Measurements from ENCODE around the gene PPARA. TPM values are rescaled to one million over a fixed set of nuclear protein-coding genes. Genes with fewer than 3 reads are reported as not detected.

The PPARA gene
- total and polyA plus RNA-seq, 9 of the 15 experiments (the other 6 are each of a cell fraction or from before 2014, with no cell fraction given): 0.64 to 5.3 (median 3.5) TPM

- TF ChIP-seq USF2 (CRISPR knock-in tag; IDR thresholded peaks at IDR 0.05): peak; percentile 38
- TF ChIP-seq, protein P1, sequence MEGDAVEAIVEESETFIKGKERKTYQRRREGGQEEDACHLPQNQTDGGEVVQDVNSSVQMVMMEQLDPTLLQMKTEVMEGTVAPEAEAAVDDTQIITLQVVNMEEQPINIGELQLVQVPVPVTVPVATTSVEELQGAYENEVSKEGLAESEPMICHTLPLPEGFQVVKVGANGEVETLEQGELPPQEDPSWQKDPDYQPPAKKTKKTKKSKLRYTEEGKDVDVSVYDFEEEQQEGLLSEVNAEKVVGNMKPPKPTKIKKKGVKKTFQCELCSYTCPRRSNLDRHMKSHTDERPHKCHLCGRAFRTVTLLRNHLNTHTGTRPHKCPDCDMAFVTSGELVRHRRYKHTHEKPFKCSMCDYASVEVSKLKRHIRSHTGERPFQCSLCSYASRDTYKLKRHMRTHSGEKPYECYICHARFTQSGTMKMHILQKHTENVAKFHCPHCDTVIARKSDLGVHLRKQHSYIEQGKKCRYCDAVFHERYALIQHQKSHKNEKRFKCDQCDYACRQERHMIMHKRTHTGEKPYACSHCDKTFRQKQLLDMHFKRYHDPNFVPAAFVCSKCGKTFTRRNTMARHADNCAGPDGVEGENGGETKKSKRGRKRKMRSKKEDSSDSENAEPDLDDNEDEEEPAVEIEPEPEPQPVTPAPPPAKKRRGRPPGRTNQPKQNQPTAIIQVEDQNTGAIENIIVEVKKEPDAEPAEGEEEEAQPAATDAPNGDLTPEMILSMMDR (IDR thresholded peaks at IDR 0.05 in 2 of 3, conservative IDR thresholded peaks at IDR 0.05 in 1 of 3; ENCODE audit: insufficient read depth in 2 of 3, low read depth in 1 of 3, low read length in 3 of 3): peak in 2 of 3 experiments; percentile 19 to 30; a peak in 1 of 6 replicates
- TF ChIP-seq KDM4B (IDR thresholded peaks at IDR 0.05; ENCODE audit: borderline replicate concordance in 2 of 2, low read depth in 1 of 2): no peak
- TF ChIP-seq, protein P2, sequence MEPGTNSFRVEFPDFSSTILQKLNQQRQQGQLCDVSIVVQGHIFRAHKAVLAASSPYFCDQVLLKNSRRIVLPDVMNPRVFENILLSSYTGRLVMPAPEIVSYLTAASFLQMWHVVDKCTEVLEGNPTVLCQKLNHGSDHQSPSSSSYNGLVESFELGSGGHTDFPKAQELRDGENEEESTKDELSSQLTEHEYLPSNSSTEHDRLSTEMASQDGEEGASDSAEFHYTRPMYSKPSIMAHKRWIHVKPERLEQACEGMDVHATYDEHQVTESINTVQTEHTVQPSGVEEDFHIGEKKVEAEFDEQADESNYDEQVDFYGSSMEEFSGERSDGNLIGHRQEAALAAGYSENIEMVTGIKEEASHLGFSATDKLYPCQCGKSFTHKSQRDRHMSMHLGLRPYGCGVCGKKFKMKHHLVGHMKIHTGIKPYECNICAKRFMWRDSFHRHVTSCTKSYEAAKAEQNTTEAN (CRISPR knock-in tag; IDR thresholded peaks at IDR 0.05): no peak
- no peak for TF ChIP-seq NKRF (IDR thresholded peaks at IDR 0.05; ENCODE audit: borderline replicate concordance)
- no peak for TF ChIP-seq CC2D1A (IDR thresholded peaks at IDR 0.05)
- peak; percentile 67; the same call in 1 of the 2 replicates for TF ChIP-seq ZNF263 (CRISPR knock-in tag; IDR thresholded peaks at IDR 0.05; ENCODE audit: borderline replicate concordance)
- TF ChIP-seq HOXB6 (CRISPR knock-in tag; IDR thresholded peaks at IDR 0.05; ENCODE audit: borderline replicate concordance): no peak
- no peak for TF ChIP-seq RBM17 (IDR thresholded peaks at IDR 0.05; ENCODE audit: borderline replicate concordance, low read depth, low read length)
Observed at GRCh38 chr22:46134111-46134705, 16.1 kb upstream of the PPARA start (continued).

Data from K562 (cell line).